CD1c-positive myeloid dendritic cell (primary cell): ENCODE measurements around the gene MDP1.
"Not testable (repeated sequence)": the region's sequence is repeated elsewhere in the genome, so short reads cannot be mapped to it uniquely, and the experiment has no call there.

Experiments used
- DNase-seq: peaks from one replicate; pipeline ENCODE4 v3.0.0-alpha.2; 2016; ENCODE audit errors: extremely low spot score

Gene MDP1

DNA sequence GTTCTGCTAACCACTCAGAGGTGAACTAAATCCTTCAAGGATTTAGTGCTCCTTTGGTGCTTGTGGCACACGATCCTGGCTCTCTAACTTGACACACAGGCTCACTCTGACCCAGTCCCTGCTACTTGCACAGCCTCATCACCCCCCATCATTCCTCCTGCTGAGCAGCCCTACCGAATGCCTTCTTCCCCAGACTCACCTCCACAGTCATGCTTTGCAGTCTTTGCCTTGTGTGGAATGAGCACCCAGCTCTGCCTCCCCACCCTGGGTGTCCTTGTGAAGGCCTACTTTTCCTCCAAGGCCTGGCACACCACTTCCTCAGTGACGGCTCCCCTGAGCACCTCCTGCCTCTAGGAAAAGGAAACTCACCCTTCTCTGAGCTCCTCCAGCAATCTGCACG, 34.5 kb upstream of the MDP1 start:
- no peak for DNase-seq

DNA sequence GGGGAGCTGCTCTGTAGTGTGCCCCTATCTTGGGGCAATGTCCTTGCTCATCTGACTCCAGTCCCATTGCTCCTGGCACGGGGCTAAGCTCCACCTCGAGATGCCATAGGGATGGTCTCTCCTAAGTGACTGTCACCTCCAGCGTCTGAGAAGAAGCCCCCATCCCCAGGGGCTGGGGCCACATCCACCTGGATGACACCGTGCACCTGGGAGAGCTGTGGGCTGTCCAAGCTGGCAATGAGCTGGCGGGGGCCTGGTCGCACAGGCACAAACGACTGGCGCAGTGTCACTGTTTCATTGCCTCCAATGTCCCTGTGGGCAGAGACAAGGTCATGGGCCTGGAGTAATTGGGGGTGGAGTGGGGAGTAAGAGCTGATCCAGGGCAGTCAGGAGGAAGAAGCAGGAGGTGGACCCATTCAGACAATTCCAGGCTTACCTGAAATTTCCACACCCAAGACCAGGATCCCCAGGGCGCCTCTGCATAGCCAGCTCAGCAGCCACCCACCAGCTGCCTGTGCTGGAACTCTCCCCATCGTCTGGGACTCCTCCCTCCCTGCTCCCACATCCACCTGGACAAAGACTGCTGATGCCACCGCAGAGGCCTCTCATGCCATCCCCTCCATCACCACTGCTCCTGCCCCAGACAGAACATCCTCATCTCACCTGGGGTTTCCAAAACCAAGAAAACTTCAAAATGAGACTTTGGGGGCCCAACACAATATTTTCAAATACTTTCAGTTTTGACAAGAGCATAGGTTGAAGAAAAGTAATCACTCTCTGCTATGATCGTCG, 33.6 kb upstream of the MDP1 start:
- no peak for DNase-seq

DNA sequence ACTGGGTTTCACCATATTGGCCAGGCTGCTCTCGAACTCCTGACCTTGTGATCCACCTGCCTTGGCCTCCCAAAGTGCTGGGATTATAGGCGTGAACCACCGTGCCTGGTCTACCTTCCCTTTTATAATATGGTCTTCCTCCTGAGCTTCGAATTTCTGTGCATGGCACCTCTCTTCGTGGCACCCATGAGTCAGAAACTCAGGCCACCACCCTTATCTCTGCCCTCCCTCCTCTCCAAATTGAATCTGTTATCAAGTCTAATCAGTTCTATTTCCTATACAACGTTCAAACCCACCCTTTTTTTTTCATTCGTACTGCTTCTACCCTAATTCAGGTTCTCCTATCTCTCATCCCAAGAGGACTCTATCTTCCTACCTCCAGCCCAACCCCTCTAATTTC, 31.6 kb upstream of the MDP1 start:
- DNase-seq: no peak

DNA sequence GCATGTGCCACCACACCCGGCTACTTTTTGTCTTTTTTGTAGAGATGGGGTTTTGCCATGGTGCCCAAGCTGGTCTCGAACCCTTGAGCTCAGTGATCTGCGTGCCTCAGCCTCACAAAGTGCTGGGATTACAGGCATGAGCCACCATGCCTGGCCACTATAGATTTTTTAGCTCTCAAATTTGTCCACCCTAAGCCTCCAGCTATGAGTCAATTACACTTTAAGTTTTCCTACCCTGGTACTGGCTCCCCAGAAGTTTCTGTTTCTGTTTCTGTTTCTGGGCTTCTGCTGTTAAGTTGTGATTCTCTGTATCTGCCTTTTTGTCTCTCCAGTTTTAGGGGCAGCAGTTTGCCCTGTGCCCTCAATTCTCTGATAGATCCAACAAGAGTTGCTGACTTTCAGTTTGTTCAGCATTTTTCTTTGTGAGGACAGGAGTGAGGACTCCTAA, 30.9 kb upstream of the MDP1 start:
- DNase-seq: peak; percentile 17

DNA sequence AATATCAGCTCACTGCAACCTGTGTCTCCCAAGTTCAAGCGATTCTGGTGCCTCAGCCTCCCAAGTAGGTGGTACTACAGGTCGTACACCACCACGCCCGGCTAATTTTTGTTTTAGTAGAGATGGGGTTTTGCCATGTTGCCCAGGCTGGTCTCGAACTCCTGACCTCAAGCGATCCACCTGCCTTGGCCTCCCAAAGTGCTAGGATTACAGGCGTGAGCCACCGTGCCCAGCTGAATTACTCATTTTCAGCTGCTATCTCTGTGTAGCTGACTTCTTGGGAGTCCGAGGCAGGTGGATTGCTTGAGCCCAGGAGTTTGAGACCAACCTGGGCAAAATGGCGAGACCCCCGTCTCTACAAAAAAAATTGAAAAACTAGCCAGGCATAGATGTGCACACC, 29.5 kb upstream of the MDP1 start:
- DNase-seq: not testable (repeated sequence)

DNA sequence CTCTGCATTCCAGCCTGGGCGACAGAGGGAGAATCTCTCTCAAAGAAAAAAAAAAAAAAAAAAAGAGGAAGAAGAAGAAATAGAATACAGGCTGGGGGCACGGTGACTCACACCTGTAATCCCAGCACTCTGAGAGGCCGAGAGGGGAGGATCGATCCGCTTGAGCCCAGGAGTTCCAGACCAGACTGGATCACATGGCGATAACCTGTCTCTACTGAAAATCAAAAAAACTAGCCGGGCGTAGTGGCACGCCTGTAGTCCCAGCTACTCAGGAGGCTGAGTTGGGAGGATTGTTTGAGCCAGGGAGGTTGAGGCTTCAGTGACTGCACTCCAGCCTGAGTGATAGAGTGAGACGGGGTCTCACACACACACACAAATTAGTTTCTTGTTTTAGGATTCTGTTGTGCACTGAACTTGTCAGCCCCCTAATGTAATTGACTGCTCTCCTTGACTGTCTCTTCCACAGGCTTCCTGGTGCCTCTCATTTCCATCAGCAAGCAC, 27.5 kb upstream of the MDP1 start:
- DNase-seq: peak; percentile 45

DNA sequence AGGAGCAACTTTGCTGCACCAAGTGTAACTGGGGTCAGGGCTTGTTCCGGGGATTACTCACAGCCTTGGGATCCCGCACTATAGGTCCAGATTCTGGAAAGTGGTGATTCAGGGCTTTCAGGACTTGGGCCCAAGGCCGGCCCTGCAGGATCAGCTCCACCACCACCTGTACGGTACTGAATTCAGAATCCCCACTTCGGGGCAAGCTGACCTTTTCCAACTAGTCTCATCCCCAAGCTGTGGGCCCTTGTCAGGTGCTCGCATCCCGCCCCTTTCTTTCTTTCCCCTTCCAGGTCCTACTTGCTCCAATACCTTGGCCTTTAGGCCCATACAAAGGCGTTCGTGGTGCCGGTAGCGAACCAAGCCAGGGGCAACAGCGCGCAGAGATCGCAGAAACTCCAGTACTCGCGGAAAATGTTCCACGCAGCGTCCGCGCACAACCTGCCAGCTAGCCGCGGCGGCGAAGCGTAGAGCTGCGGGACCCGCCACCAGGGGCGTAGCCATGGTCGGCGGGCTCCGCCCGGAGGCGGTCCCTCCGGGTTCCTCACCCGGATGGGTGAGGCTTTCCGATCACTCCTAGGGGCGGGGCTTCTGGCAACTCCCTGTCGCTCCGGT, 26.1 kb upstream of the MDP1 start:
- DNase-seq: peak; percentile 96

DNA sequence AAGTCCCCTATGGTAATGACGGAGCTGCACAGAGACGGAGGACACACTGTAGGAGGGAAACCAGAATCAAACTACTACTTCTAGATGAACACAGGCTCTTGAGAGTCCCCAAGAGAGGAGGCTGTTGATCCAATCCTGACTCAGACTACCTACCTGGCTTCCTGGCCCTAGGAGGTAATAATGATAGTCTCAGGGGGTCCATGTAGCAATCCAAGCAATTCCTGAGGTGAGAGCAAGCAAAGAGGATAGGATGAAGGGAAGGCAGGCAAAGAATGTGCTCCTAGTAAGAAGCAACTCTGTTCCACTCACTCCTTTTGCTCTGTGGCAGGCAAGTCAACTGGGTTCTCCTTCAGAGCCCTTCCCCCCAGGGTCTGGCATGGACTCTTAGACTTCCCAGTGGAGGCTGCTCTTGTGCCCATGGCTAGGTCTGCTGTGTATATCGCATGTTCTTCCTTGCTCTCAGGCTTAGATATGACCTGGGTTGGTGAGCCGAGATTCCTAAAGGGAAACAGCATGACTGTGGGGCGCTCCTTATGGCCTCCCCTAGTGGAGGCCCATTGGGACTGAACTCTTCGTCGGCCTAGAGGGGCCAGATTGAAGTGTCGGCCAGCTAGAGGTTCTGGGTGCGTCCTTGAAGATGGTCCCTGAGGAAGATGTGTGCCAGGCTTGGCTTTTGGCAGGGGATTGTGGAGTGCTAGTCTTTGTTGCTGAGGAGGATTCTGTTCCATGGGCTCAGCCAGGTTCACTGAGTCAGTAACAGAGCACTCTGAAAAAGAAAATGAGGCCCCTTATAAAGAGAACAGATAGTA, 24.4 kb upstream of the MDP1 start:
- DNase-seq: no peak

DNA sequence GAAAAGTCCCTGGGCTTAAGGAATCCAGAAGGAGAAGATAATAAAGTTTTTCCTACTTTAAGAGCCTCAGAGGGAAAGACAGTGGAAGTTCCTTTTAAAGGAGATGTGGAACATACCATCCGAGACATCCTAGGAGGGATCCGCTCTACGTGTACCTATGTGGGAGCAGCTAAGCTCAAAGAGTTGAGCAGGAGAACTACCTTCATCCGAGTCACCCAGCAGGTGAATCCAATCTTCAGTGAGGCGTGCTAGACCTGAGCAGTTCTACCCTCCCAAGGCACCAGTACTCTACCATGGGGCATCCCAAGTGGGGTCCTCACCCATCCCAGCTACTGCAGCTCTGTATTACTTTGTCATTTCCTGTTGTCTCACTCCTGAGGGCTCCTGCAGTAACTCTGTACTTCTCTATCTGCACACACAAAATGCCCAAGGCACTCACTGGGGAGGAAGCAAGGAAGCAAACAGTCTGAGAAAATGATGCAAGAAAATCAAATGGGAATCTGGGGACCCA, 22.7 kb upstream of the MDP1 start:
- DNase-seq: no peak

DNA sequence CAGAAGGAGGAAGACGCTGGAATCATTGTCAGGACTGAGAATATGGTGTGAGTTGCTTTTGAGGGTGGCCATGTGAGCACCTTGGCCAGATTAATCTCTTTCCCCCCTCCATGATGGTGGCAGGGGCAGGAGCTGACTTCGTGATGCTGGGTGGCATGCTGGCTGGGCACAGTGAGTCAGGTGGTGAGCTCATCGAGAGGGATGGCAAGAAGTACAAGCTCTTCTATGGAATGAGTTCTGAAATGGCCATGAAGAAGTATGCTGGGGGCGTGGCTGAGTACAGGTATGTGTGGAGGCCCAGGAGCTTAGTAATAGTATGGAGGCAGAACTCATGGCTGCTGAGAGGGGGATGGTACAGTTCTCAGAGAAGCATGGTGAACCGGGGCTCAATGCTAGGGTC, 22.3 kb upstream of the MDP1 start:
- no peak for DNase-seq

DNA sequence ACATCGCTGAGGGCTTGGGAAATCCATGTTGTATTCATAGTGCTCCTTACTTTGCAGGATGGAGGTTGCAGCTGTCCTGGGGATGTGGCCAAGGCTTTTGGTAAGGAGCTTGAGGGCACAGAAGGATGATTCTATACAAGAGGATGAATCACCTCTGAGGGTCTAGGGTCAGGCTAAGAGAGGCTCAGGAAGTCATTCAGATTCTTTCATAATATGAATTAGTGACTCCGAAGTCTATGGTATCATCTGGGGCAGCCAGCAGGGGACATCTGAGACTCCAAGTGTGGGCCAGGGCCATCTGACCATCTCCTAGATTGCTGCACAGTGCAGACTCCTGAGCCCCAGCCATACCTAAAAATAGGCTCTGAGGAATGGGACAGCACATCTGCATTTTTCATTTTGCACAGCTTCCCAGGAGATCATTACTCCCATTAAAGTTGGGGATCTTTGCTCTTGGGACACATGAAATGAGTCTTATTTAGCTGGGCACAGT, 21.6 kb upstream of the MDP1 start:
- DNase-seq: no peak

DNA sequence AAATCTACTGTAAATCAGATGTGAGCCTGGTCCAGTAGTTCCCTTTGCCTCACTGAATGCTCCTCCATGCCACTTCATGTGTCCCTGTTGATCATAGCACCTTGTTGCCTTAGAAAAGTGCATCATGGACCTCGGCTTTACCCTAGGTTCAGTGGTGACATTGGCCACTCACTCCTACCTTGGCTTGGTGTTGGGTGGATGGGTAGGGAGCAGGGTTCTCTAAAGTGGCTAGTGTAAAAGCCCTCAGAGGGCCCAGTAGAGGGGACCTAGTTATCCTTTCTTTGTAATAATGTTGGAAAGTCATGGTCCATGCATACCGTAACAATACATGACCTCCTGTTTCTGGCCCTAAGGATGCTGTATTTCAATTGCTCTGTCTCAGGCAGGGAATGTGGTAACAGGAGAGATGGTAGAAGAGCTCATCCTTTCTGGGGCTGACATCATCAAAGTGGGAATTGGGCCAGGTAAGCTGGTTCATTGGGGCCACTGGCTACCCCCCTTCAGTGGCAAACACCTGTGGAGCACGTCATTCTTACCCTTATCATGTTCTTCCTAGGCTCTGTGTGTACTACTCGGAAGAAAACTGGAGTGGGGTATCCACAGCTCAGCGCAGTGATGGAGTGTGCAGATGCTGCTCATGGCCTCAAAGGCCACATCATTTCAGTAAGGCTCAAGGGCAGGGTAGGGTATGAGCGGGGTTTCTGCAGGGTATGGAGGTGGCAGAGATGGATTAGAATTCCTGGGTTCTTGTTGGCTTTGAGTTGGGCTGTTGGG, 21.0 kb upstream of the MDP1 start:
- no peak for DNase-seq

DNA sequence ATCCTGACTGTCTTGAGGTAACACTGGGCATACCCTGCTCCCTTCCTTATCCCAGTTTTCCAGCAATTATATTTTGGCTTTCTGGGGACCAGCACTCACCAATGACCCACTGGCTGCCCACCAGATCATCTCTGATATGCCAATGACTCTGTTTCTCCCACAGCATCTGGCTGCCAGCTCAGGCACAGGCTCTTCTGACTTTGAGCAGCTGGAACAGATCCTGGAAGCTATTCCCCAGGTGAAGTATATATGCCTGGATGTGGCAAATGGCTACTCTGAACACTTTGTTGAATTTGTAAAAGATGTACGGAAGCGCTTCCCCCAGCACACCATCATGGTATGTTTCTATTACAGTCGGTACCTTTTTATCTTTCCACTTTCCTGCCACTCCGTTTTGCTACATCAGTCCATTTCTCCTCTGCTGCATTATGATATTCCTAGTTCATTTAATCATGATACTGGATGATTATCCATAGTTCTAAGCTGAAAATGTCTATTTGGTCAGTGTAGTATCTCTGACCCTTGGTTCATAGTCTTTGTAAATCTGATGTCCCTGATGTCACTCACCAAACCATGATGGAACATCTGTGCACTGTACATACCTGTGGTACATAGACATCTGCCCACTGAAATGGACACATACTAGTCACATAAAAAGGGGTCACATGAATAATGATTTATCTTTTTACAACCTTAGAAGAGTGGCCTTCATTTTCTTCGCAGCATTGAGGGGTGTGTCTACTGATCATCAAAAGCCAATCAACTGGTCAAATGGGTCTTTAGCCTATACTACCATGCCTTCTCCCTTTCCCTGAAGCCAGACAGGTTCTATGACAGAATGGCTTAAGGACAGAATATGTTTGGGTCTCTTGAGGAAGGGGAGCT, 20.2 kb upstream of the MDP1 start:
- no peak for DNase-seq

DNA sequence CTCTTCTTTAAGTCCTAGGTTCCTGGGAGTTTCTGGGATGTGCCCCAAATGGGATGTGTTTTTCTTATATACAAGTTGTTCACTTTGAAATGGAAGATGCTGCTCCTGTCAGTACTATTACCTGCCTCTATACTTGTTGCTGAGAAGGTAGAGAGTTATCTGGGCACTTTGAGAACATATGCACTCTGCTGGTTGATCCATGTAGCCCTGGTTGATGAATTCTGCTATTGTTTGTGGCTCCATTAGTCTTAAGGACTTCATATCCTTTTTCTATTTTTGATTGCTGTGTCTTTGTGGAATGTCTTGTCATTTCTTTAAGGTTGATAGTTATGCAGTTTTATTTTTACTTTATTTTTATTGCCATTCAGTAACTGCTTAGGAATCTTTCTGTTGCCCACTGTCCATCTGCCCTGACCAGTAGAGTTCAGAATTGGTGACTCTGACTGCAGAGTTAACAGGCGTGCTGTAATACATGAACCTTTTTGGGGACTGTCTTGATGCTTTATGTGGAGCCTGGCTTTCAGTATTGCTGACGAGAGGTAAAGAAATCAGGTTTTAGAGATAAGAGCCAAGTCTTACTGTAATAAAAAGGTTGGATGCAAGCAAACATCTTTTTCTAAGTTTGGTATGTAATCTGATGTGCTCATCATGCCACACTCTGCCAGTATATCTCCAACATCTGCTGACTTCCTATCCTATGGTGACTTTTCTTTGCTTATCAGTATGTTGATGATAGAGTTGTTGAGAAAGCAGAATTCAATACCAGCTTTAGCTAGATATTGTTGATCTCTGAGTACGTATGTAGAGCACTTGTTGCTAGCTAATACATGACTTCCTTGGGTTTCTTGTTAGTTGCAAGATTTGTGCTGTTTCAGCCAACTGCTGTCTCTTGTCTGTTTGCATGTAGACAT, 18.5 kb upstream of the MDP1 start:
- DNase-seq: no peak

DNA sequence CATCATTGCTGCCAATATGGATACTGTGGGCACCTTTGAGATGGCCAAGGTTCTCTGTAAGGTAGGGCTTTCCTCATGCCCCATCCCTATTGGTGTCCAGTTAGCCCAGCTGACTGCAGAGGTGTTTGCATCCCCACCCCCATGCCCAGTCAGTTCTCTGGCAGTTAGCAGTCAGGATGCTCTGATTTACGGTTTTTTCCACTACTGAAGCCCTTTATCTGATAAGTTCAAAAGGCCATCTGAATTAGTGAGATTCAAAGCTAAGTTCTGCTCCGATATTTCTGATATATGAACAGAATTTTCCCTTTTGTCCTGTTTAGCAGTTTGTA, 17.6 kb upstream of the MDP1 start:
- no peak for DNase-seq

DNA sequence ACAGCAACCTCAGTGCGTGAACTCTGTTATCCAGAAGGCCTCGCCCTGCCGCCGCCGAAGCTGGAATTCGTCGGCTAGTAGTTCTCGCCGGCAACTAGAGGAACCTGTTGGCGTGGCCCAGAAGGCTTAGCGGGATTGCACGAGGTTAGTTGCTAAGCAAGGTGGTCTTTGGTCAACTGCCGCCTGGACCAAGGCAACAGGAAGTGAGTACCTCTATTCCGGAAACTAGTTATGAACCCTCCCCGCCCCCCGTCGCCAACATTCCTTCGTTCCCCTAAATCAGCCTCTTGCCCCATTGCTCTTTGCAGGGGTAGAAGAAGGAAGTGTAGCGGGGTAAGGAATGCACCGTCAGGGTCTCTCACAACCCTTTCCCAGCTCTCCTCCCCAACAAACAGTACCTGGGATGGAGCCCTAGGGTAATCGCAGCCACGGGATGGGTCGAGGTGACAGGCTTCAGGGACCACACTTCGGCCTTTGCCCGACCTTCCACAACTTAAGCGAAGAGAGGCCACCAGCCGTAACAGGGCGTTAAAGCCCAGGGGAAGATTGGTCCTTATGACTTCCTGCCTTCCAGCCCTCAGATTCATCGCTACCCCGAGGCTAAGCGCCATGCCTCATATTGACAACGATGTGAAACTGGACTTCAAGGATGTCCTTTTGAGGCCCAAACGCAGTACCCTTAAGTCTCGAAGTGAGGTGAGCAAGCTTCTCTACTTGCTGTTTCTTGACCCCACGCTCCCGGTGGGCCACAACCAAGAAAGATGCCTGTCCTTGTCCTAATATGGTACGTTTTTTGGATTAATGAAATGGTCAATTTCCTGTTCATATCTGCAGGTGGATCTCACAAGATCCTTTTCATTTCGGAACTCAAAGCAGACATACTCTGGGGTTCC, 17.0 kb upstream of the MDP1 start, which contains the start of gene GMPR2:
Gene GMPR2, plus strand, starts transcription at position 285 of the 893 bp plus-strand sequence. Its CDS starts 325 bp downstream, at position 610.
- DNase-seq: no peak

DNA sequence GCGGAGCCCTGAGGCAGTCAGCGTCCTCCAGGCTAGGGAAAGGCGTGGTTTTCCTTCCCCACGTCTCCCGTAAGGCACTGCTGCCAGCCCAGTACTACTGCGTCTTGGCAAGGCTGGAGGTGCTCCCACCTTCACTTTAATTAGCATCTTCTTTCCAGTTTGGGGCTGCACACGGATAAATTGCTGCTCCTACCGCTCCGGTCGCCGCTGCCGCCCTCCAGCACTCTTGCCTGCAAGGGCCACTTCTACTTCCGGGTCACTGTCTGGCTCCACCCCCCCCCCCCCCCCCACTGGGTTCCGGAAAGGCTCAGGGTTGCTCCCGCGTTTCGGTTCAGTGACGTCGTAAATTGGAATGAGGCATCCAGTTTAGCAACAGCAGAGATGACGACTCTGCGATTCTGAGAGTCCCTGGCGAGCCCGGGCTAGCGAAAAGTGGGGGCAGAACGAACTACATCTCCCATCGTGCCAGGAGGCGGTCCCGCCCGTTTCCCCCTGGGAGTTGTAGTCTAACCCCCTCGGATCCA, 16.3 kb upstream of the MDP1 start, which contains the start of gene NEDD8:
Gene NEDD8, minus strand, starts transcription at position 247 of the 524 bp plus-strand sequence. Its CDS starts 100 bp downstream, at position 147.
- peak; percentile 97 for DNase-seq
